Right ventricle myocardium inferior (tissue), 1 donor: ENCODE measurements around the gene EPHA5. TPM values are rescaled to one million over a fixed set of nuclear protein-coding genes. Genes with fewer than 3 reads are reported as not detected.

Experiments used
- ATAC-seq: fragments of 200-7000 bp; cut with Tn5 transposase; one replicate; pipeline ENCODE4 v1.9.1; 2020; ENCODE audit warnings: mild to moderate bottlenecking, moderate library complexity
- DNase-seq: peaks from one replicate; pipeline ENCODE4 v3.0.0; 2021; ENCODE audit errors: missing footprints
- intact Hi-C: fragments of 100-400 bp; cut with DNase I; formaldehyde crosslinking; loops from one replicate; pipeline ENCODE4 v1.11.0; 2022
- total RNA-seq: library from RNA; stranded (reverse); fragmentation: NEBNext Ultra II Directional; extraction: Animal tissue kit (Norgen Biotek cat#: 25700); gene quantifications from one replicate; pipeline ENCODE4 v1.2.1, GENCODE V29; 2021
- donor health status: DM: no; HTN: yes; CAD: no; lungs with severe emphysema.

Gene EPHA5
- total RNA-seq, 1 donor from 2014 or later: 0.11 TPM

- DNase-seq (no peak), ATAC-seq (no peak)
- intact Hi-C loops: no loop called here
Measured at GRCh38 chr4:65645185-65645584, 25.1 kb downstream of the EPHA5 start.

GRCh38 chr4:65635051-65635821, 35.1 kb downstream of the EPHA5 start:
- intact Hi-C loops: no loop called here
- DNase-seq: no peak
- ATAC-seq: no peak

GRCh38 chr4:65624651-65625050, 45.6 kb downstream of the EPHA5 start:
- no peak for DNase-seq
- intact Hi-C loops: no loop called here
- ATAC-seq: no peak

GRCh38 chr4:65623506-65623905, 46.8 kb downstream of the EPHA5 start:
- intact Hi-C loops: no loop called here
- ATAC-seq (no peak), DNase-seq (no peak)

- ATAC-seq: no peak
- DNase-seq: no peak
- intact Hi-C loops: no loop called here
Measured at GRCh38 chr4:65617416-65617815, 52.9 kb downstream of the EPHA5 start.

- no peak for DNase-seq
- intact Hi-C loops: no loop called here
- no peak for ATAC-seq
Measured at GRCh38 chr4:65604515-65604914, 65.8 kb downstream of the EPHA5 start.

- DNase-seq (no peak), ATAC-seq (no peak)
- intact Hi-C loops: no loop called here
Measured at GRCh38 chr4:65600656-65601055, 69.6 kb downstream of the EPHA5 start.

GRCh38 chr4:65599340-65599739, 70.9 kb downstream of the EPHA5 start:
- DNase-seq: no peak
- ATAC-seq: no peak
- intact Hi-C loops: no loop called here

- intact Hi-C loops: no loop called here
- ATAC-seq: no peak
- no peak for DNase-seq
Measured at GRCh38 chr4:65597697-65598096, 72.6 kb downstream of the EPHA5 start.

- no peak for DNase-seq
- ATAC-seq: no peak
- intact Hi-C loops: no loop called here
Measured at GRCh38 chr4:65592089-65592488, 78.2 kb downstream of the EPHA5 start.

- ATAC-seq: no peak
- intact Hi-C loops: no loop called here
Measured at GRCh38 chr4:65589921-65590320, 80.4 kb downstream of the EPHA5 start.

GRCh38 chr4:65589331-65589730, 81.0 kb downstream of the EPHA5 start:
- DNase-seq (no peak), ATAC-seq (no peak)
- intact Hi-C loops: no loop called here

More at GRCh38 chr4:65589921-65590320, 80.4 kb downstream of the EPHA5 start:
- no peak for DNase-seq

GRCh38 chr4:65580551-65580950, 89.7 kb downstream of the EPHA5 start:
- DNase-seq (no peak), ATAC-seq (no peak)
- intact Hi-C loops: no loop called here

- ATAC-seq: no peak
- DNase-seq: no peak
- intact Hi-C loops: no loop called here
Measured at GRCh38 chr4:65566473-65566872, 103.8 kb downstream of the EPHA5 start.

GRCh38 chr4:65561164-65561563, 109.1 kb downstream of the EPHA5 start:
- intact Hi-C loops: no loop called here
- DNase-seq: no peak
- no peak for ATAC-seq

GRCh38 chr4:65559270-65559669, 111.0 kb downstream of the EPHA5 start:
- no peak for ATAC-seq
- DNase-seq: no peak
- intact Hi-C loops: no loop called here

- ATAC-seq (no peak), DNase-seq (no peak)
- intact Hi-C loops: no loop called here
Measured at GRCh38 chr4:65552057-65552456, 118.2 kb downstream of the EPHA5 start.

- DNase-seq (no peak), ATAC-seq (no peak)
- intact Hi-C loops: no loop called here
Measured at GRCh38 chr4:65550500-65550899, 119.8 kb downstream of the EPHA5 start.

- no peak for DNase-seq
- intact Hi-C loops: no loop called here
- no peak for ATAC-seq
Measured at GRCh38 chr4:65546882-65547416, 123.3 kb downstream of the EPHA5 start.

- no peak for ATAC-seq
- intact Hi-C loops: no loop called here
- no peak for DNase-seq
Measured at GRCh38 chr4:65538571-65538970, 131.7 kb downstream of the EPHA5 start.

GRCh38 chr4:65535113-65535512, 135.2 kb downstream of the EPHA5 start:
- no peak for ATAC-seq
- intact Hi-C loops: no loop called here

More at GRCh38 chr4:65535113-65535512, 135.2 kb downstream of the EPHA5 start:
- no peak for DNase-seq
